Gastroesophageal sphincter (tissue), 3 donors: Measurements from ENCODE around the gene SPR.

Experiments
- CTCF ChIP-seq, 4 experiments: fragments of 200-600 bp in 2 of 4; fragments of 450-650 bp in 2 of 4; sonication (generic) in 1 of 4; IDR thresholded peaks; one replicate each; pipeline ENCODE4 v1.5.1; 2017 to 2019; ENCODE audit warnings: antibody characterized with exemption in 4 of 4, mild to moderate bottlenecking in 2 of 4, moderate library complexity in 2 of 4
- POLR2A ChIP-seq, 2 donors: fragments of 450-650 bp; IDR thresholded peaks; one replicate each; pipeline ENCODE4 v1.6.1; 2017; ENCODE audit warnings: antibody characterized with exemption in 2 of 2, mild to moderate bottlenecking in 2 of 2, moderate library complexity in 1 of 2

- no peak for TF ChIP-seq POLR2A (IDR thresholded peaks at IDR 0.05)
- TF ChIP-seq CTCF (IDR thresholded peaks at IDR 0.05): no peak
Measured at GRCh38 chr2:72937356-72937669, 50.1 kb downstream of the SPR start.
